IMR-90 (cell line): ENCODE data around the gene TMEM120A. TPM values are rescaled to one million over a fixed set of nuclear protein-coding genes. Genes with fewer than 3 reads are reported as not detected.

Experiments used
- ATAC-seq: fragments of 200-7000 bp; cut with Tn5 transposase; 2 replicates; pipeline ENCODE4 v1.9.1; 2020; ENCODE audit warnings: low read depth, mild to moderate bottlenecking, moderate library complexity
- BruUV-seq: library from RNA; stranded (reverse); fragments of 400-500 nt; replicated peaks from 2 replicates; lab custom pipeline; 2021; lab: Mats Ljungman, UMichigan
- CTCF ChIA-PET: fragments of 300-600 bp; formaldehyde crosslinking; extraction: SDS; loops from one replicate; lab custom pipeline; 2021; ENCODE audit warnings: antibody characterized with exemption; lab: Yijun Ruan, JAX
- POLR2A ChIA-PET: fragments of 300-600 bp; sonication (Branson Sonifier 250); formaldehyde crosslinking; loops from one replicate; lab custom pipeline; 2022; ENCODE audit warnings: antibody characterized with exemption; ENCODE audit not compliant: unreplicated experiment; lab: Charles Lee
- DNase-seq: peaks from one replicate; pipeline ENCODE4 v3.0.0; 2013
- H2AFZ ChIP-seq: replicated peaks from 2 replicates; pipeline ENCODE3; 2013; ENCODE audit warnings: low read length, mild to moderate bottlenecking; ENCODE audit not compliant: poor library complexity
- H2AK5ac ChIP-seq: 2 replicates; pipeline ENCODE4 v1.6.1; 2013; ENCODE audit warnings: low read depth, low read length, inconsistent platforms
- H2AK9ac ChIP-seq: replicated peaks from 2 replicates; pipeline ENCODE3; 2013; ENCODE audit warnings: mild to moderate bottlenecking, low read depth, low read length, moderate library complexity; ENCODE audit not compliant: poor library complexity
- H2BK120ac ChIP-seq: 2 replicates; pipeline ENCODE4 v1.6.1; 2013; ENCODE audit warnings: low read depth, low read length, inconsistent platforms
- H2BK15ac ChIP-seq: 3 replicates; pipeline ENCODE4 v1.6.1; 2013; ENCODE audit warnings: low read depth, low read length, inconsistent platforms
- H2BK20ac ChIP-seq: 2 replicates; pipeline ENCODE4 v1.6.1; 2013; ENCODE audit warnings: low read depth, mild to moderate bottlenecking, inconsistent platforms, low read length, moderate library complexity
- H2BK5ac ChIP-seq: 2 replicates; pipeline ENCODE4 v1.6.1; 2013; ENCODE audit warnings: mild to moderate bottlenecking, low read depth, low read length, inconsistent platforms; ENCODE audit not compliant: poor library complexity, severe bottlenecking
- H3K14ac ChIP-seq: replicated peaks from 2 replicates; pipeline ENCODE4 v1.6.1; 2013; ENCODE audit warnings: low read depth, low read length, inconsistent platforms
- H3K18ac ChIP-seq: 2 replicates; pipeline ENCODE4 v1.6.1; 2013; ENCODE audit warnings: low read depth, low read length, control low read depth
- H3K23ac ChIP-seq: 2 replicates; pipeline ENCODE4 v1.6.1; 2013; ENCODE audit warnings: low read depth, low read length, inconsistent platforms
- H3K27ac ChIP-seq: 2 replicates; pipeline ENCODE4 v1.5.1; 2013; ENCODE audit warnings: mild to moderate bottlenecking, control low read depth, low read length; ENCODE audit not compliant: insufficient read depth
- H3K27me3 ChIP-seq: 2 replicates; pipeline ENCODE4 v1.6.1; 2013; ENCODE audit warnings: low read length; ENCODE audit not compliant: control insufficient read depth, insufficient read depth
- H3K36me3 ChIP-seq: 2 replicates; pipeline ENCODE4 v1.6.1; 2013; ENCODE audit warnings: low read length, mixed read lengths; ENCODE audit not compliant: control insufficient read depth, insufficient read depth
- H3K4ac ChIP-seq: 2 replicates; pipeline ENCODE4 v1.6.1; 2013; ENCODE audit warnings: low read depth, low read length, inconsistent platforms
- H3K4me1 ChIP-seq: 2 replicates; pipeline ENCODE4 v1.6.1; 2013; ENCODE audit warnings: low read length, mixed read lengths; ENCODE audit not compliant: control insufficient read depth, insufficient read depth
- H3K4me2 ChIP-seq: 2 replicates; pipeline ENCODE4 v1.6.1; 2013; ENCODE audit warnings: low read depth, mild to moderate bottlenecking, control low read depth, low read length, moderate library complexity
- H3K4me3 ChIP-seq: 2 replicates; pipeline ENCODE4 v1.5.1; 2013; ENCODE audit warnings: low read depth, mild to moderate bottlenecking, control low read depth, low read length, moderate library complexity; ENCODE audit not compliant: insufficient read depth
- H3K56ac ChIP-seq: 2 replicates; pipeline ENCODE4 v1.6.1; 2013; ENCODE audit warnings: low read length, inconsistent platforms; ENCODE audit not compliant: insufficient read depth; ENCODE audit errors: extremely low read depth
- H3K79me1 ChIP-seq, 2 experiments: 2 replicates each; pipeline ENCODE4 v1.6.1; 2013; ENCODE audit warnings: low read length in 2 of 2, inconsistent platforms in 1 of 2, low read depth in 1 of 2
- H3K9ac ChIP-seq: 2 replicates; pipeline ENCODE4 v1.6.1; 2013; ENCODE audit warnings: low read depth, low read length, control low read depth
- H3K9me1 ChIP-seq: 2 replicates; pipeline ENCODE4 v1.6.1; 2013; ENCODE audit warnings: low read length, inconsistent platforms; ENCODE audit not compliant: insufficient read depth
- H3K9me3 ChIP-seq: 2 replicates; pipeline ENCODE4 v1.6.1; 2013; ENCODE audit warnings: low read length; ENCODE audit not compliant: control insufficient read depth, insufficient read depth
- H4K20me1 ChIP-seq: 2 replicates; pipeline ENCODE4 v1.6.1; 2013; ENCODE audit warnings: low read length, inconsistent platforms; ENCODE audit not compliant: insufficient read depth
- H4K5ac ChIP-seq: 2 replicates; pipeline ENCODE4 v1.6.1; 2013; ENCODE audit warnings: mild to moderate bottlenecking, low read depth, low read length, control low read depth
- H4K8ac ChIP-seq, 2 experiments: 2 replicates each; pipeline ENCODE4 v1.6.1; 2013; ENCODE audit warnings: low read depth in 2 of 2, low read length in 2 of 2, control low read depth in 1 of 2, inconsistent platforms in 1 of 2
- H4K91ac ChIP-seq: 2 replicates; pipeline ENCODE4 v1.6.1; 2013; ENCODE audit warnings: low read depth, low read length, inconsistent platforms; ENCODE audit not compliant: insufficient read depth
- BHLHE40 ChIP-seq: fragments of 150-350 bp; IDR thresholded peaks from 2 replicates; pipeline ENCODE4 v1.6.1; 2016; ENCODE audit warnings: mild to moderate bottlenecking, low read depth, low read length
- CEBPB ChIP-seq: IDR thresholded peaks from 2 replicates; pipeline ENCODE4 v1.6.1; 2012; ENCODE audit warnings: low read depth, low read length, improper control_type of control experiment
- CHD1 ChIP-seq: IDR thresholded peaks from 2 replicates; pipeline ENCODE4 v1.6.1; 2012; ENCODE audit warnings: low read depth, low read length, improper control_type of control experiment
- CTCF ChIP-seq: conservative IDR thresholded peaks from 2 replicates; pipeline ENCODE4 v1.5.1; 2012; ENCODE audit warnings: mild to moderate bottlenecking, low read depth, low read length, improper control_type of control experiment
- ELK1 ChIP-seq: fragments of 150-350 bp; IDR thresholded peaks from 2 replicates; pipeline ENCODE4 v1.6.1; 2016; ENCODE audit warnings: low read depth, mild to moderate bottlenecking, low read length, moderate library complexity, borderline replicate concordance
- MAFK ChIP-seq: IDR thresholded peaks from 2 replicates; pipeline ENCODE4 v1.6.1; 2012; ENCODE audit warnings: low read depth, low read length, improper control_type of control experiment
- MAZ ChIP-seq: IDR thresholded peaks from 2 replicates; pipeline ENCODE4 v1.6.1; 2012; ENCODE audit warnings: low read depth, mild to moderate bottlenecking, low read length, improper control_type of control experiment, moderate library complexity, borderline replicate concordance
- MXI1 ChIP-seq: IDR thresholded peaks from 2 replicates; pipeline ENCODE4 v1.6.1; 2012; ENCODE audit warnings: low read depth, mild to moderate bottlenecking, low read length, moderate library complexity, borderline replicate concordance
- RCOR1 ChIP-seq: IDR thresholded peaks from 2 replicates; pipeline ENCODE4 v1.6.1; 2012; ENCODE audit warnings: mild to moderate bottlenecking, low read length, improper control_type of control experiment; ENCODE audit not compliant: insufficient replicate concordance
- RFX5 ChIP-seq: IDR thresholded peaks from 2 replicates; pipeline ENCODE4 v1.8.0; 2012; ENCODE audit warnings: low read depth, mild to moderate bottlenecking, low read length, moderate library complexity
- SMC3 ChIP-seq: fragments of 150-350 bp; IDR thresholded peaks from 2 replicates; pipeline ENCODE4 v1.6.1; 2016; ENCODE audit warnings: low read depth, mild to moderate bottlenecking, antibody characterized with exemption, low read length, moderate library complexity
- USF2 ChIP-seq: fragments of 150-350 bp; IDR thresholded peaks from 2 replicates; pipeline ENCODE4 v1.6.1; 2017; ENCODE audit warnings: mild to moderate bottlenecking, antibody characterized with exemption, low read length, low read depth
- WGBS, 2 experiments: methylation state at CpG; one replicate each; pipeline versions ENCODE4 v1.1.5 to v1.1.7; 2013; ENCODE audit warnings: missing lambda C conversion rate in 2 of 2; ENCODE audit not compliant: insufficient read length in 1 of 2; ENCODE audit errors: extremely low coverage in 2 of 2; 5-methylcytosine and 5-hydroxymethylcytosine counted together
- dilution Hi-C: fragments of 300-500 bp; cut with HindIII; formaldehyde crosslinking; loops from one replicate; pipeline ENCODE4 v1.14.3; 2018; ENCODE audit warnings: low sequenced_read_pairs; ENCODE audit not compliant: unreplicated experiment
- in situ Hi-C: fragments of 300-500 bp; cut with MboI; formaldehyde crosslinking; loops from 3 replicates; pipeline ENCODE4 v1.14.3; 2019; ENCODE audit warnings: low sequenced_read_pairs, inconsistent platforms, mixed read lengths
- intact Hi-C: fragments of 100-400 bp; cut with micrococcal nuclease; formaldehyde crosslinking; loops from 2 replicates; pipeline ENCODE4 v1.10.0; 2022
- polyA plus RNA-seq, 3 experiments: library from polyadenylated mRNA; depleted of rRNA; stranded (reverse); fragments of >200 nt; gene quantifications; 2 replicates each; pipeline ENCODE4 v1.2.3, GENCODE V29; 2012; ENCODE audit warnings: low replicate concordance in 1 of 3
- total RNA-seq: library from RNA; depleted of rRNA; stranded (reverse); fragments of >200 nt; gene quantifications from 2 replicates; pipeline ENCODE4 v1.2.3, GENCODE V29; 2012

Gene TMEM120A
- total and polyA plus RNA-seq, 2 of the 4 experiments (the other 2 are of a cell fraction), result 32.1 to 39.3 TPM

GRCh38 chr7:75971309-75971960, 23.0 kb downstream of the TMEM120A start:
- no TSS peak for BruUV-seq
- H3K79me1 ChIP-seq, result peaks cover 0 to 29% of the 10 kb centered on the region in 2 experiments; a peak in 3 of 4 replicates
- H3K9me1 ChIP-seq, result peaks cover 14% of the 10 kb centered on the region
- CTCF ChIA-PET, result interaction anchor here (1.5 kb wide), 1 partner anchor 40 kb away, joined by 4 read pairs; no protein-coding TSS in a partner anchor
- no peak for DNase-seq
- H3K14ac ChIP-seq, result no peak overlapping the region
- peaks cover 13% of the 10 kb centered on the region; the same call in 1 of the 2 replicates for H3K36me3 ChIP-seq
- WGBS, 2 experiments, result 81% methylated on average over 12 of the region's 14 CpGs; no CpG with 5 or more reads in 1 of the 2 experiments
- intact Hi-C loops (no loop called here), in situ Hi-C loops (no loop called here), dilution Hi-C loops (no loop called here)
- TF ChIP-seq MXI1, result no peak
- no peak for TF ChIP-seq MAZ
- TF ChIP-seq USF2, result no peak
- TF ChIP-seq SMC3, result no peak
- TF ChIP-seq CTCF, result no peak
- no peak for TF ChIP-seq ELK1
- no peak for TF ChIP-seq RCOR1
- TF ChIP-seq CHD1, result no peak
- TF ChIP-seq RFX5, result no peak
- no peak for TF ChIP-seq MAFK
- no peak for TF ChIP-seq CEBPB
- TF ChIP-seq BHLHE40, result no peak
- H2BK5ac ChIP-seq, result no peak overlapping the region
- H4K91ac ChIP-seq, result no peak overlapping the region
- H3K27ac ChIP-seq, result no peak overlapping the region
- H3K18ac ChIP-seq, result no peak overlapping the region
- no peak overlapping the region for H2AFZ ChIP-seq
- ATAC-seq, result no peak
- no peaks in the 10 kb centered on the region for H4K20me1 ChIP-seq
- no peak overlapping the region for H2BK15ac ChIP-seq
- no peak overlapping the region for H3K4me2 ChIP-seq
- no peak overlapping the region for H3K9ac ChIP-seq
- POLR2A ChIA-PET, result interaction anchor here (0.6 kb wide), 1 partner anchor 1387 kb away, joined by 4 read pairs; no protein-coding TSS in a partner anchor
- no peaks in the 10 kb centered on the region for H3K9me3 ChIP-seq
- H4K8ac ChIP-seq, result no peak overlapping the region
- H3K23ac ChIP-seq, result no peak overlapping the region
- H2AK5ac ChIP-seq, result no peak overlapping the region
- H2BK120ac ChIP-seq, result no peak overlapping the region
- H2BK20ac ChIP-seq, result no peak overlapping the region
- H4K5ac ChIP-seq, result no peak overlapping the region
- H3K56ac ChIP-seq, result no peak overlapping the region
- peaks cover 11% of the 10 kb centered on the region; the same call in 1 of the 2 replicates for H3K4me1 ChIP-seq
- H2AK9ac ChIP-seq, result no peak overlapping the region
- H3K4me3 ChIP-seq, result no peak overlapping the region
- no peak overlapping the region for H3K4ac ChIP-seq
- H3K27me3 ChIP-seq, result no peaks in the 10 kb centered on the region
